Measurements from ENCODE around the gene ACOX1. TPM values are rescaled to one million over a fixed set of nuclear protein-coding genes. Genes with fewer than 3 reads are reported as not detected.

The ACOX1 gene
- total and polyA plus RNA-seq, 2 of the 13 experiments (the other 11 are each of a cell fraction or from before 2014, with no cell fraction given) = 86.4 to 120 TPM

GRCh38 chr17:76027159-76027839 lies 48.3 kb upstream of the ACOX1 start, which contains the start of gene EVPL (continued):
- TF ChIP-seq GMEB2 (CRISPR knock-in tag; IDR thresholded peaks at IDR 0.05; ENCODE audit: low read depth) (no peak), RFXAP (CRISPR knock-in tag; IDR thresholded peaks at IDR 0.05; ENCODE audit: borderline replicate concordance) (no peak; the same call in 1 of the 2 replicates), MTA1 (CRISPR knock-in tag; IDR thresholded peaks at IDR 0.05; ENCODE audit: borderline replicate concordance) (peak; percentile 12; the same call in 1 of the 2 replicates), NFKB2 (CRISPR knock-in tag; IDR thresholded peaks at IDR 0.05; ENCODE audit: borderline replicate concordance) (peak; percentile 65; the same call in 1 of the 2 replicates), KDM2A (CRISPR knock-in tag; IDR thresholded peaks at IDR 0.05; ENCODE audit: borderline replicate concordance, low read depth) (no peak; the same call in 1 of the 2 replicates), HDAC6 (IDR thresholded peaks at IDR 0.05; ENCODE audit: low read depth, low read length) (no peak), THAP11 (CRISPR knock-in tag; IDR thresholded peaks at IDR 0.05) (peak; percentile 49; the same call in 1 of the 2 replicates), ARHGAP35 (CRISPR knock-in tag; IDR thresholded peaks at IDR 0.05; ENCODE audit: borderline replicate concordance) (peak; percentile 76; the same call in 1 of the 2 replicates), CREBL2 (CRISPR knock-in tag; IDR thresholded peaks at IDR 0.05; ENCODE audit: borderline replicate concordance) (no peak), THYN1 (CRISPR knock-in tag; IDR thresholded peaks at IDR 0.05; ENCODE audit: borderline replicate concordance, low read depth) (no peak), ZBTB7A (CRISPR knock-in tag; IDR thresholded peaks at IDR 0.05) (no peak), ZNF577 (CRISPR knock-in tag; IDR thresholded peaks at IDR 0.05; ENCODE audit: borderline replicate concordance, low read depth) (no peak), ZHX1 (CRISPR knock-in tag; IDR thresholded peaks at IDR 0.05; ENCODE audit: low read depth) (peak; percentile 82; the same call in 1 of the 2 replicates), HOXA7 (CRISPR knock-in tag; IDR thresholded peaks at IDR 0.05) (no peak), ZNF337 (CRISPR knock-in tag; IDR thresholded peaks at IDR 0.05; ENCODE audit: borderline replicate concordance, low read depth) (no peak), JUNB (CRISPR knock-in tag; IDR thresholded peaks at IDR 0.05; ENCODE audit: borderline replicate concordance) (no peak), POGZ (CRISPR knock-in tag; IDR thresholded peaks at IDR 0.05) (no peak), GATA4 (IDR thresholded peaks at IDR 0.05; ENCODE audit: borderline replicate concordance, low read depth) (peak; percentile 61; the same call in 1 of the 2 replicates), MTF1 (CRISPR knock-in tag; IDR thresholded peaks at IDR 0.05) (no peak), SRY (CRISPR knock-in tag; IDR thresholded peaks at IDR 0.05) (no peak; the same call in 1 of the 2 replicates), ZNF740 (CRISPR knock-in tag; IDR thresholded peaks at IDR 0.05) (no peak), POLR2AphosphoS2 (IDR thresholded peaks at IDR 0.05; ENCODE audit: low read depth, low read length) (no peak), IRX3 (CRISPR knock-in tag; IDR thresholded peaks at IDR 0.05; ENCODE audit: borderline replicate concordance, low read depth) (no peak), ZNF792 (CRISPR knock-in tag; IDR thresholded peaks at IDR 0.05) (peak; percentile 54; the same call in 1 of the 2 replicates)
- TF ChIP-seq, protein P1, sequence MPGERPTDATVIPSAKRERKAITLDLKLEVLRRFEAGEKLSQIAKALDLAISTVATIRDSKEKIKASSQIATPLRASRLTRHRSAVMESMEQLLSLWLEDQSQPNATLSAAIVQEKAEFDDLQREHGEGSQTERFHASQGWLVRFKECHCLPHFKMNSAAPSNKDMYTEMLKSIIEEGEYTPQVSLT (CRISPR knock-in tag; IDR thresholded peaks at IDR 0.05; ENCODE audit: borderline replicate concordance, low read depth) = no peak
